GM18873 (cell line): ENCODE measurements around the gene TPP1.

Experiments used
- ATAC-seq: cut with Tn5 transposase; IDR thresholded peaks from one replicate; pipeline ENCODE4 v1.9.1; 2021; ENCODE audit warnings: mild to moderate bottlenecking, moderate library complexity, moderate number of reproducible peaks; ENCODE audit not compliant: unreplicated experiment, low FRiP score

Gene TPP1

DNA sequence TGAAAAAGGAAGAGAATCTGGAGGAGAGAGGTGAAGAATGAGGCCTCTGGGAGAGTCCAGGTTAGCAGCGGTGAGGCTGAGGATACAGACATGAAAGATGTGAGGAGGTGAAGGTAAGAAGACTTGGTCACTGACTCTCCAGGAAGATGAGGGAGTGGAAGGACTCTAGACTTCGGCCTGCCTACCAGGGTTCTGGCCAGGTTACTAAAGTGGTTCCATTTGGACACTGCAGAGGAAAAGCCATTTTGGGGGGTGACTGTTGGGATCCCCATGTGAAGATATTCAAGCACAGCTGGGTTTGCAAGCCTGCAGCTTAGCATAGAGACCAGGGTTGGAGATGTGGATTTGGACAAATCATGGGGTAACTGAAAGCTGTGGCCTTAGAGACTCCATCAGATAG is 28.6 kb upstream of the TPP1 start:
- no peak for ATAC-seq

- peak; percentile 88 for ATAC-seq
These were observed 27.9 kb upstream of the TPP1 start for GRCh38 chr11:6646918-6647679.

GRCh38 chr11:6646576-6646917 is 27.3 kb upstream of the TPP1 start:
- no peak for ATAC-seq

- no peak for ATAC-seq
These were observed 26.8 kb upstream of the TPP1 start for GRCh38 chr11:6646071-6646470.

DNA sequence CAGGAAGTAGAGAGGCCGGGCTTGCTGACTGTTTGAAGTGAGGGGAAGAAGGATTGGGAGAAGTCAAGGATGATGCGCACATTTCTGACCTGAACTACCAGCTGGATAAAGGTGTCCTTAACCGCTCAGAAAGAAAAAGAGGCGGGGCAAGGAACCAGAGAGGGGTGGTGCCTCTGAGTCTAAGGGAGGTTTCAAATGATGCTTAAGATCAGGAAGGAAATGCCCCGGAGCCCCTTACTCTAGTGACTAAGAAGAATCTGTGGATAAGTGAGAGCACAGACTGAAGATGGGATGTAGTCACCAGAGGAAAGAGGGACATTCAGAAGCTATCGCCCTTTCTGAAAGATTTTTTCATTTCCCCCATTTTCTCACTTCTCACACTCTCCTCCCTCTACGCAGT is 23.7 kb upstream of the TPP1 start:
- no peak for ATAC-seq

DNA sequence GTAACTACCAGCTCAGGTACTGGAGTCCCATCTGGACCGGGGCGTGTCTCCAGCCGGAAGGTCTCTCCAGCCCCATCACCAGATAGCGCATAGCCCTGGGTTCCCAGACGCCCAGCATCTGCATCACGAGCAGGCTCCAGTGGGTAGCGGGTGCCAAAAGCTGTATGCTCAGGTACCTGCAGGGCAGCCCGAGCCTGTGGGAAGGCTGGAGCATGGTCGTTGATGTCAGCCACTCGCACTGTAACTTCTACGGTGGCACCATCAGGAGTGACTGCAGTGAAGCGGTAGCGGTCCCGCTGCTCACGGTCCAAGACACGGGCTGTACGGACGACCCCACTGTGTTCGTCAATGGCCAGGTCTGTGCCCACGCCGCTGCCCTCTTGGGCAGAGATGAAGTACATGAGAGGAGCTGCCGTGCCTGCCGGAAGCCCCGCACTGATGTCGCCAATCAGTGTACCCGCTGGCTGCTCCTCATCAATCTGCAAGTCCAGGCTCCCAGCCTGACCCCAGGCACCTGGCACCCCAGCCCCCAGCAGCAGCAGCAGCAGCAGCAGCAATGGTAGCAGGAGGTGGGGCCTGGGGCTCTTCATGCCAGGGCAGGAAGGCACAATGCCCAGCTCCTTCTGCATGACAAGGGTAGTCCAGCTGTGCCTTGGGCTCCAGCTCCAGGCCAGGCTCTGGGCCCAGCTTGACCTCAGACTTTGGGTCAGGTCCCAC is 21.9 kb upstream of the TPP1 start:
- no peak for ATAC-seq

GRCh38 chr11:6640036-6640984 is 21.1 kb upstream of the TPP1 start:
- no peak for ATAC-seq

- ATAC-seq, result no peak
These were observed 19.2 kb upstream of the TPP1 start for GRCh38 chr11:6638429-6638828.

- no peak for ATAC-seq
These were observed 18.6 kb upstream of the TPP1 start for GRCh38 chr11:6637871-6638270.

GRCh38 chr11:6636480-6636879 is 17.3 kb upstream of the TPP1 start:
- ATAC-seq, result no peak

GRCh38 chr11:6635082-6635932 is 16.1 kb upstream of the TPP1 start:
- ATAC-seq, result no peak

DNA sequence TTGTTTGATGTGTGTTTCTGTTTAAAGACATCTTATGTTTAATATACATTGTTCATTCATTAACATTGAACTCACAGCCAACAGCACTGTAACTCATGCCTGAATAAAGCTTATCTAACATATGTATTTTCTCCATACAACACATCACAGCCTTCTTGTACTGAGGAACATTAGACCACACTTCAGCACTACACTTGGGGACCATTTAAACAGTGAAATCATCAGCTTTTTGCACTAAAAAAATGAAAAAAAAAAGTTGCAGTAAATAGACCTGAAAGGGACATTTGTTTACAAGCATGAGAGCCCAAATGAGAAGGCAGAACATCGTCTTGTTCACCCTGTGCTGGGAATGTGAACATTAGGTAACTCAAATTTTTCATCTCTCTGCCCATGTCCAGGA is 15.3 kb upstream of the TPP1 start:
- no peak for ATAC-seq

DNA sequence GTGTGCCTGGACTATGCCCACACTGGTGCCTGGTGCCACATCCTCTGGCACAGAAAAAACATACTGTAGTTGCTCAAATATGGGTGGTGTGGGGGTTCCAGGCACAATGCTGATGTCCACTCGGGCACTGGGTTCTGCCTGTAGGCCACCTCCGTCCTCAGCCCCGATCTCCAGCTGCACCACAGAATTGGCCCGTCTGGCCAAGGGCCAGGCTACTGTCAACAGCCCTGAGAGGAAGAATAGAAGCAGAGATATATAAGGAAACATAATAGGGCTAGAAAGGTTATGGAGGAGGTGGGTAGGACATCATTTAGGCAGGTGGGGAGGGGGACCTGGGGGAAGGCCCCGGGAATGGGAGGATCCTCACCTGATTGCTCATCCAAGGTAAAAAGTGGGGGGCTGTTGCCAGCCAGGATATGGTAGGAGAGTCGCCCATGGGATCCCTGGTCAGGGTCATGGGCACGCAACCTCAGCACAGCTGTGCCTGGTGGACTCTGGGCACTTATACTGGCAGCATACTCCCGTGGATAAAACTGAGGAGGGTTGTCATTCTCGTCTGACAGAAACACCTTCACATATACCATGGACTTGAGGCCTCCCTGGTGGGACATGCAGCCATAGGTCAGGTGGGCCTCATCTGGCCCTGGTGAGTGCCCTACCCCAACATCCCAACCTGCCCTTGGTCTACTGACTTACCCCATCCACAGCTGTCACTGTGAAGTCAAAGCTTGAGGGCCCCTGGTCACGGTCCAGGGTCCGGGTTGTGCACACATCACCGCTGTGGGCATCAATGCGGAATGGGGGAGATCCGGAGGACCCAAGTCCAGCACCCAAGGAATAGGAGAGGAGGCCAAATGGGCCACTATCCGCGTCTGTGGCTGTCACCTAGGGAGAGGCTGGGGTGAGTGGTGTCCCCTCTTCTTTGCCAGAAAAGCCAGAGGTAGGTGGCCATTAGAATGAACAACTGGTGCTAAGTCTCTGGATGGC is 14.5 kb upstream of the TPP1 start:
- no peak for ATAC-seq

DNA sequence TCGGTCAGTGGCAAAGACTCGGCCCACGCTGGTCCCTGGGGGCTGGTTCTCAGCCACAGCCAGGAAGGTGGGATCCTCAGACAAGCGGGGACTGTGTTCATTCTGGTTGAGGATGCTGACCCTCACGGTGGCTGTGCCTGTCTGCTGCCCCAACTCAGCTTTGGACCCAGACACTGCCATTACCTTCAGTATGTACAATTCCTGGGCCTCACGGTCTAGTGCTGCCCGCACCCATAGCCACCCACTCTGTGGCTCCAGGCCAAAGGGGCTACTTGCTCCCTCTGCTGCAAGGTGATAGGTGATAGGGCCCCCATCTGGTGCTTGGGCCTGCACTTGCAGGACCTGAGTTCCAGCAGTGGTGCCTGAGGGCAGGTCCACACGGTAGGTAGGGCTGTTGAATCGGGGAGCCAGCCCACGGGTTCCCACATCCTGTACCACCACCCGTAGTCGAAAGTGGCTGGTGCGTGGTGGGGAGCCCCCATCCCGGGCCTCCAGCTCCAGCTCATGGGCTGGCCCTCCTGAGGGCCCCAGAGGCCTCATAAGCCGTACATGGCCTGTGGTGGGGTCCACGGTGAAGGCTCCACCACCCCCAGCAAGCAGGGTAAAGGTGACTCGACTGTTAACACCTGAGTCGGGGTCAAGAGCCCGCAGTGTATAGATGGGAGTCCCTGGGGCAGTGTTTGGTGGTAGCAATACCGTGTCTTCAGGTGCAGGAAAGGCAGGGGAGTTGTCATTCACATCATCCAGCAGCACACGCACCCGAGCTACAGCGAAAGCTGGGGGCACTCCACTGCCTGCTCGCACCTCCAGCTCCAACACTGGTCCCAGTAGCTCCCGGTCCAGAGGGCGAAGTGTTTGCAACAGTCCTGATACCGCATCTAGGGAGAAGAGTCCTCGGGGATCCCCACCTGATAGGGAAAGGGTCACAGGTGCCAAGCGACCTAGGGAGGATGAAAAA is 13.2 kb upstream of the TPP1 start:
- no peak for ATAC-seq

GRCh38 chr11:6631361-6631890 is 12.2 kb upstream of the TPP1 start:
- ATAC-seq, result no peak

- no peak for ATAC-seq
These were observed 11.5 kb upstream of the TPP1 start for GRCh38 chr11:6630632-6631291.
